Daoy (cell line): ENCODE measurements around the gene PFN3. TPM values are rescaled to one million over a fixed set of nuclear protein-coding genes. Genes with fewer than 3 reads are reported as not detected.

ENCODE experiments used
- DNase-seq: peaks from one replicate; pipeline ENCODE4 v3.0.0-alpha.2; 2015; ENCODE audit warnings: low read depth
- total RNA-seq: library from RNA; depleted of rRNA; stranded (reverse); fragments of >200 nt; shearing (Covaris generic); gene quantifications from 2 replicates; pipeline ENCODE4 v1.2.3, GENCODE V29; 2014

Gene PFN3
- total RNA-seq, 1 experiment from 2014 or later, result not detected

DNA sequence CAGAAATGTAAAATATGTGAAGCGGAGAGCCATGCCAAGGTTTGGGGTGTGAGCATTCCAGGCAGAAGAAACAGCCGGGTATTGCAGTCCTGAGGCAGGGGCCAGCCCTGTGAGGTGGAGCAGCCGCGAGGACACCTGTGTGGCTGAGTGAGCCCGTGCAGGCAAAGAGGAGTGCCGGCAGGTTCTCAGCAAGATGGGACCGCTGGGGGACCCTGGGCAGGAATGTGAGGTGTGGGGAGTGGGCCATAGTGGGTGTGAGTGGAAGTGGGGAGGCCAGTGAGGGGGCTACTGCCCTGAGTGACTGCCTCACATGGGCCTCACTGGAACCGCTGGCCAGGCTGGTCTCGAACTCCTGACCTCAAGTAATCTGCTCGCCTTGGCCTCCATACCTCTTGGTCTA, 38.0 kb upstream of the PFN3 start:
- no peak for DNase-seq

- DNase-seq, result no peak
Measured at GRCh38 chr5:177437623-177438022, 37.2 kb upstream of the PFN3 start.

GRCh38 chr5:177435847-177436536, 35.5 kb upstream of the PFN3 start:
- no peak for DNase-seq

DNA sequence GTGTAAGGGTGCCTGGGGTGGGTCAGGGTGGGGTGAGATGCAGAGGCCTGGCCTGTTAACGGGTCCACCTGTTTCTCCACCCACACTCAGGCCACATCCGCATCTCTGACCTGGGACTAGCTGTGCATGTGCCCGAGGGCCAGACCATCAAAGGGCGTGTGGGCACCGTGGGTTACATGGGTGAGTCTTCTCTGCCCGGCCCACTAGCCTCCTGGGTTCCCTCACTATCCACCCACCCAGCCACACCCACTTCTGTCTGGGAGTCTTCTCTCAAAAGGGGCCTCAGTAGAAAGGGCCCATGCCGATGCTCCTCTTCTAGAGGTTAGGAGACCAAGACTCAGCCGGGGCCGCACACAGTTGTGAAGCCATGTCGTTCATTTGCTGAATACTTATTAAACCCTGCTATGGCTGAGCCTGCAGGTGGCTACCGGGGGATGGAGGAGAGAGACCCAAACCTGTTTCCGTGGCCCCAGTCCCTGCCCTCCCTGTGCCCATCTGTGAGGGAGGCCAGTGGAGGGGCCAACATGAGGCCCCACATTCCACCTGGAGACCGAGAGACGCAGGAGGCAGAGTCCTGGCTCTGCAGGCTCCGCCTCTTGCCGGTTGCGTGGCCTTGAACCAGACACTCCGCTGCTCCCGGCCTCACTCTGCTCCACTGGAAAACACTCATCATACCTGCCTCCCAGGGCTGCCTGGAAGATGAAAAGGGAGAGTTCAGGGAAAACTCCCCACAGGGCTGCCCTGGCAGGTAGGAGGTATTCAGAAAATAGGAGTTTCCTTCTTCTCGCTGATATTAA, 34.7 kb upstream of the PFN3 start:
- no peak for DNase-seq

DNA sequence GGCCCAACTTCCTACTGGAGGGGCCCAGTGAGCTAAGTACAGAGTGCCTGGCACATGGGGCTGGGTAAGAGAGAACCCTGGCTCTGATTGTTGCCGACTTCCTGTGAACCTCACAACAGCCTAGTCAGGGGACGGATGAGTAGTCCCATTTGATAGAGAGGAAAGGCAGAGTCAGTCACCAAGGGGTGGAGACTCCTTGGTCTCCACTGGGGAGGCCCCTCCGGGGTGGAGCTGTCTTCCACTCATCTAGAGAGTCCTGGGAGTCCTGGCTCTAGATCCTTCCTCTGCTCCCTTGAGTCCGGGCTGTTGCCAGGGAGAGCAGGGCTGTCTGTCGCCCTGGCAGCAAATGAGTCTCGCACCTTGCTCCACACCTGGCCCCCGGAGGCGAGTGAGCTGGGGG, 34.0 kb upstream of the PFN3 start:
- DNase-seq, result no peak

GRCh38 chr5:177433658-177434217, 33.3 kb upstream of the PFN3 start:
- no peak for DNase-seq

GRCh38 chr5:177432839-177433657, 32.6 kb upstream of the PFN3 start:
- DNase-seq, result no peak

DNA sequence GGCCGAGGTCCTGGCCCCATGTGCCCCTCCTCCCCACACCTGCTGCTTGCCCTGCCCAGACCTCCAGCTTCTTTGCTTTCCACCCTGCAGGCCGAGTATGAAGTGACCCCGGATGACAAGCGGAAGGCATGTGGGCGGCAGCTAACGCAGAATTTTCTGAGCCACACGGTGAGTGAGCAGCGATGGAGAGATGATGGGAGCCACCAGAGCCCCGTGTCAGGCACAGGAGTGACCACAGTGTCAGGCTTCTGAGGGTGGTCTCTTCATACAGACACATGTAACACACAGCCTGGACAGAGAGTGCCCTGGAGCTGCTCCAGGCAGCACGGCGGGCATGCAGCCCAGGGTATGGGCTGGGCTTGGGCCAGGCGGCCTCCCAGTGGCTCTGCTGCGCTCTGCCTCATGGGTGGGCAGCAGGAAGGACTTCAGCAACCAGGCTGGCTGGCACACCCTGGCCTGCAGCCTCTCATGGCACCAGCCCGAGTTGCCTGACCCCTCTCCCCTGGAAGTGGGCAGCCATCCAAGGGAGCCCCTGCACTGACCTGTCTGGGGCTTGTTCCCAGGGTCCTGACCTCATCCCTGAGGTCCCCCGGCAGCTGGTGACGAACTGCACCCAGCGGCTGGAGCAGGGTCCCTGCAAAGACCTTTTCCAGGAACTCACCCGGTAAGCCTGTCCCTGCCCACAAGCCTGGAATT, 31.8 kb upstream of the PFN3 start:
- DNase-seq, result no peak

DNA sequence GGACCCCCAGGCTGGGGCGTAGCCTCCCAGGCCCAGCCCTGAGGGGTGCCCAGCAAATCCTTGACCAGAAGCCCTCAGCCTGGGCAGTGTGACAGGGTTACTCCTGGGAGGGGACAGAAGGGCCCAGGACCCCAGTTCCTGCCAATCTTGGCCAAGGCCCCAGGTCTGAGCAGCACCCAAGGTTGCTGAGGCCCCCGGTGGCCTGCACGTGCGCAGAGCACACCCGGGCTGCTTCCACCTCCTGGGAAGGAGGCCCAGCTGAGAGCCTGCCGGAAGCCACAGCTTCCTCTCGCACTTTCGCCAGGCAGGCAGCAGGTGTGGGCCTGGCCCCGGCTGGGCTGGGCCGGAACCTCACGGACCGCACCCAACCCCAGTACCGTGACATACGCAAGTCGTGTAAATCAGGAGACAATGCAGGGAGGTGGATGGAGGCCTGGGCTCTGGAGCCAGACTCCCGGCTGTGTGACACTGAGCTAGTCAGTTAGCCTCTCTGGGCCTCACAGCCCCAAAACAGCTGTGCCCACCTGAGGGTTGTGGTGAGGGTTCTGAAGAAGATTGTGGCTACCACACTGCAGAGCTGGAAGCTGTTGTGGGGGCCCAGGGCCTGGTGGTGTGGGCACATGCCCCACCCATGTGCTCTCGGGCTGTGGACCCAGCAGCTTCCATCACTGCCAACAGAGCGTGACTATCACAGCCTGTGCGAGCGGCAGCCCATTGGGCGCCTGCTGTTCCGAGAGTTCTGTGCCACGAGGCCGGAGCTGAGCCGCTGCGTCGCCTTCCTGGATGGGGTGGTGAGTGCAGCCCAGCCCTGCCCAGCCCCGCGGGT, 31.1 kb upstream of the PFN3 start:
- DNase-seq, result no peak

- no peak for DNase-seq
Measured at GRCh38 chr5:177430972-177431316, 30.5 kb upstream of the PFN3 start.

- DNase-seq, result no peak
Measured at GRCh38 chr5:177430140-177430951, 29.9 kb upstream of the PFN3 start.

DNA sequence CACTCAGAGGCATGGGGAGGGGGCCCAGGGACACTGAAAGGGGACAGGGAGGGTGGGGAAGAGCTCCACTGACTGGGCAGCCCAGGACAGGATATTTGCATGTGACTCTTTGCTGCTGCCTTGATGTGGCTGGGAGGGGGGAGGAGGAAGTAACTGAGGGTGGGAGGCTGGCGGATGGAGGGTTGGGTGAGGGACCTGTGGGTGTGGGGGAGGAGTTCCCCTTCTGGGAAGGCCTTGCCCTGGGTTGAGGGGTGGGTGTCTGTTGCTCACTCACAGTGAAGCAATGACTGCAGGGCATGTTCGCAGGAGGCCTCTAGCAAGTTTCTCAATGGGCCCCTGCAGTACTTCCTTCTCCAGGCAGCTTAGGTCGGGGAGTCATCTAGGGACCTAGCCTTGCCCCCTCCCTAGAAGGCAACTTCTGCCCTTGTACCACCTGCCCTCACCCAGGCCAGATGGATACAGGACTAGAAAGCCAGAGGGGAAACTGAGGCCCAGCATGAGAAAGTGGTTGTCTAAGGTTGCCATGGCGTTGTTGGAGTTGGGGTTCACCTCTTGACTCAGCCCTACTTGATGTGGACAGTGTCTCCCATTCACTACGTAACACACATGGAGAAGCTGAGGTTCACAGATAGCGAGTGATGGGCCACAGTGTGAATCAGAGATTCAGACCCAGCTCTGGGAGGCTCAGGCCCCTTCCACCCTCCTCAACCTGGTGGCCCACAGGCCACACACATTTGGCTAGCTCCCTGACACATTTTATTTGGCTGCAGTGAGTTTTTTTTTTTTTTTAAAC, 29.0 kb upstream of the PFN3 start:
- DNase-seq, result no peak

DNA sequence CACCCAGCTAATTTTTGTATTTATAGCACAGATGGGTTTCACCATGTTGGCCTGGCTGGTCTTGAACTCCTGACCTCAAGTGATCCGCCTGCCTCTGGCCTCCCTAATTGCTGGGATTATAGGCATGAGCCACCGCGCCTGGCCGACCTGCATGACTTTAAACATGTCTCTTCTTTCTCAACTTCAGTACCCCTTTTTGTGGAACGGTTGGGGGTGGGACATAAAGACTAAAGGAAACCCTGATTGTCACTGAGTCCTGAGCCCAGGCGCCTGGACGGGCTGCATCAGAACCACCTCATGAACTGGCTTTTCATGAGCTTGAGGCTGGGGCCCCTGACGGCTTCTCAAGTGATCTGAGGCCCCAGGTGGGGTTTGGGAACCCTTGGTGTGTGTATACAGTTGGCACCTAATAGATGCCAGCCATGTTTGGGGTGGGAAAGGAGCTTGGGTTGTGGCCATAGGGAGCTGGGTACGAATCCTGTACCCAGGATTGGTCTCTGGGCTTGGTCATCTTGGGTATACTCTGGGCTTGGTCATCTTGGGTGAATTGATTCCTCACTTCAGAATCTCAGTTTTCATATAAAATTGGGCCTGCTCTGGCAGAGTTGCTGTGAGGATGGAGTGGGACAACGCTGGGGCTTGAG, 28.2 kb upstream of the PFN3 start:
- no peak for DNase-seq

GRCh38 chr5:177427919-177428573, 27.6 kb upstream of the PFN3 start:
- DNase-seq, result no peak

GRCh38 chr5:177427211-177427822, 26.9 kb upstream of the PFN3 start:
- DNase-seq, result no peak

- DNase-seq, result peak; percentile 59
Measured at GRCh38 chr5:177426566-177427210, 26.2 kb upstream of the PFN3 start, which contains the start of gene GRK6. Gene GRK6 (plus strand): TSS chr5:177426676. CDS start chr5:177426846, 170 bp downstream.
